Keratinocyte (primary cell): ENCODE data around the gene STRAP.

Experiments
- EZH2 ChIP-seq: IDR thresholded peaks from one replicate; pipeline ENCODE4 v1.6.1; 2012; ENCODE audit warnings: inconsistent platforms, mild to moderate bottlenecking, low read length, moderate library complexity
- TF ChIP-seq, protein P1 (sequence below), 3 experiments: IDR thresholded peaks in 1 of 3; conservative IDR thresholded peaks in 1 of 3; optimal IDR thresholded peaks in 1 of 3; 2 replicates in 2 of 3; 3 replicates in 1 of 3; pipeline versions ENCODE3 to v1.5.1; 2011; ENCODE audit warnings: low read length in 3 of 3, mild to moderate bottlenecking in 3 of 3, moderate library complexity in 2 of 3, control low read depth in 1 of 3, inconsistent platforms in 1 of 3; ENCODE audit not compliant: insufficient read depth in 2 of 3; ENCODE audit errors: extremely low read depth in 1 of 3

DNA sequence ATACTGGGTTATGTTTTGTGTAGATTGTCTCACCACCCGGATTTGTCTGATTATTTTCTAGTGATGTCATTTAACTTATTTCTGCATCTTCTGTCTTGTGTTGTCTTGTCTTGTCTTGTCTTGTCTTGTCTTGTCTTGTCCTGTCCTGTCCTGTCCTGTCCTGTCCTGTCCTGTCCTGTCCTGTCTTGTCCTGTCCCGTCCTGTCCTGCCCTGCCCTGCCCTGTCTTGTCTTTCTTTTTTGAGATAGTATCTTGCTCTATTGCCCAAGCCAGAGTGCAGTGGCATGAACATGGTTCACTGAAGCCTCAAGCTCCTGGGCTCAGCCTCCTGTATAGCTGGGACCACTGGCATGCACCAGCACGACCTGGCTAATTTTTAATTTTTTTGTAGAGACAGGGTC, 54.6 kb downstream of the STRAP start:
- TF ChIP-seq, protein P1, sequence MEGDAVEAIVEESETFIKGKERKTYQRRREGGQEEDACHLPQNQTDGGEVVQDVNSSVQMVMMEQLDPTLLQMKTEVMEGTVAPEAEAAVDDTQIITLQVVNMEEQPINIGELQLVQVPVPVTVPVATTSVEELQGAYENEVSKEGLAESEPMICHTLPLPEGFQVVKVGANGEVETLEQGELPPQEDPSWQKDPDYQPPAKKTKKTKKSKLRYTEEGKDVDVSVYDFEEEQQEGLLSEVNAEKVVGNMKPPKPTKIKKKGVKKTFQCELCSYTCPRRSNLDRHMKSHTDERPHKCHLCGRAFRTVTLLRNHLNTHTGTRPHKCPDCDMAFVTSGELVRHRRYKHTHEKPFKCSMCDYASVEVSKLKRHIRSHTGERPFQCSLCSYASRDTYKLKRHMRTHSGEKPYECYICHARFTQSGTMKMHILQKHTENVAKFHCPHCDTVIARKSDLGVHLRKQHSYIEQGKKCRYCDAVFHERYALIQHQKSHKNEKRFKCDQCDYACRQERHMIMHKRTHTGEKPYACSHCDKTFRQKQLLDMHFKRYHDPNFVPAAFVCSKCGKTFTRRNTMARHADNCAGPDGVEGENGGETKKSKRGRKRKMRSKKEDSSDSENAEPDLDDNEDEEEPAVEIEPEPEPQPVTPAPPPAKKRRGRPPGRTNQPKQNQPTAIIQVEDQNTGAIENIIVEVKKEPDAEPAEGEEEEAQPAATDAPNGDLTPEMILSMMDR (optimal IDR thresholded peaks at IDR 0.05 in 1 of 3, IDR thresholded peaks at IDR 0.05 in 1 of 3, conservative IDR thresholded peaks at IDR 0.05 in 1 of 3; ENCODE audit: extremely low read depth in 1 of 3, insufficient read depth in 2 of 3, low read length in 3 of 3), result no peak
- no peak for TF ChIP-seq EZH2
